GM12878 (cell line): ENCODE measurements around the gene C17orf50. TPM values are rescaled to one million over a fixed set of nuclear protein-coding genes. Genes with fewer than 3 reads are reported as not detected.

Source experiments
- ATAC-seq: fragments of 200-7000 bp; cut with Tn5 transposase; 3 replicates; pipeline ENCODE4 v1.9.1; 2020; ENCODE audit warnings: mild to moderate bottlenecking, moderate library complexity
- BruUV-seq: library from RNA; stranded (reverse); fragments of 400-500 nt; replicated peaks from 2 replicates; lab custom pipeline; 2021; lab: Mats Ljungman, UMichigan
- CTCF ChIA-PET: fragments of 300-600 bp; sonication (Branson Sonifier 250); formaldehyde crosslinking; extraction: SDS; loops from one replicate; lab custom pipeline; 2021; ENCODE audit warnings: inconsistent platforms; lab: Yijun Ruan, JAX
- POLR2A ChIA-PET: fragments of 350-600 bp; formaldehyde crosslinking; extraction: SDS; loops from one replicate; lab custom pipeline; 2021; ENCODE audit warnings: inconsistent platforms; lab: Charles Lee
- RAD21 ChIA-PET: fragments of 300-600 bp; sonication (Branson Sonifier 250); formaldehyde crosslinking; loops from one replicate; lab custom pipeline; 2023; ENCODE audit warnings: antibody characterized with exemption; ENCODE audit not compliant: unreplicated experiment; lab: Charles Lee
- SMC1A ChIA-PET: fragments of 300-600 bp; sonication (Branson Sonifier 250); formaldehyde crosslinking; loops from one replicate; lab custom pipeline; 2023; ENCODE audit not compliant: unreplicated experiment, uncharacterized antibody; lab: Charles Lee
- DNase-seq: peaks from one replicate; pipeline ENCODE4 v3.0.0-alpha.2; 2011; ENCODE audit warnings: low read depth, low spot score
- FAIRE-seq: peaks from 3 replicates; lab custom pipeline; 2011; peaks lifted over from hg19 to GRCh38; lab: Jason Lieb, UNC
- H2AFZ ChIP-seq: 2 replicates; pipeline ENCODE4 v1.6.0; 2011; ENCODE audit warnings: low read depth, low read length, control low read depth; ENCODE audit not compliant: control insufficient read depth
- H3K27ac ChIP-seq: 2 replicates; pipeline ENCODE4 v1.5.1; 2011; ENCODE audit warnings: control low read depth; ENCODE audit not compliant: control insufficient read depth, insufficient read depth
- H3K27me3 ChIP-seq, 2 experiments: replicated peaks in 1 of 2; 2 replicates each; pipeline versions ENCODE4 v1.6.0 to v1.6.1; 2011; ENCODE audit warnings: low read length in 1 of 2; ENCODE audit not compliant: control insufficient read depth in 2 of 2, insufficient read depth in 2 of 2
- H3K36me3 ChIP-seq, 2 experiments: 2 replicates each; pipeline ENCODE4 v1.5.1; 2011; ENCODE audit warnings: low read length in 1 of 2; ENCODE audit not compliant: control insufficient read depth in 2 of 2, insufficient read depth in 2 of 2
- H3K4me1 ChIP-seq: 2 replicates; pipeline ENCODE4 v1.6.1; 2011; ENCODE audit warnings: mild to moderate bottlenecking, low read length, moderate library complexity, mixed read lengths; ENCODE audit not compliant: control insufficient read depth, insufficient read depth
- H3K4me2 ChIP-seq: 2 replicates; pipeline ENCODE4 v1.6.0; 2011; ENCODE audit warnings: control low read depth; ENCODE audit not compliant: control insufficient read depth, insufficient read depth
- H3K4me3 ChIP-seq: fragments of 200-600 bp; sonication (generic); 2 replicates; pipeline ENCODE4 v1.5.1; 2016
- H3K79me2 ChIP-seq: 2 replicates; pipeline ENCODE4 v1.6.0; 2011; ENCODE audit warnings: low read length; ENCODE audit not compliant: control insufficient read depth, insufficient read depth
- H3K9ac ChIP-seq: 2 replicates; pipeline ENCODE4 v1.8.0; 2011; ENCODE audit warnings: low read length, control low read depth, mixed read lengths; ENCODE audit not compliant: control insufficient read depth, insufficient read depth
- H3K9me3 ChIP-seq: replicated peaks from 3 replicates; pipeline ENCODE4 v1.5.1; 2011; ENCODE audit warnings: mild to moderate bottlenecking, low read length; ENCODE audit not compliant: control insufficient read depth, insufficient read depth
- H4K20me1 ChIP-seq: 2 replicates; pipeline ENCODE4 v1.6.0; 2011; ENCODE audit not compliant: control insufficient read depth, insufficient read depth
- CHD1 ChIP-seq: IDR thresholded peaks from 2 replicates; pipeline ENCODE4 v1.6.1; 2012; ENCODE audit warnings: low read depth, low read length, improper control_type of control experiment
- CHD2 ChIP-seq: IDR thresholded peaks from 2 replicates; pipeline ENCODE4 v1.6.1; 2011; ENCODE audit warnings: low read depth, low read length, improper control_type of control experiment, borderline replicate concordance
- CREB1 ChIP-seq: IDR thresholded peaks from 2 replicates; pipeline ENCODE4 v1.6.1; 2012; ENCODE audit warnings: low read depth, mild to moderate bottlenecking, inconsistent platforms
- FOS ChIP-seq: IDR thresholded peaks from 3 replicates; pipeline ENCODE4 v1.6.1; 2011; ENCODE audit warnings: borderline replicate concordance; ENCODE audit not compliant: insufficient read length; ENCODE audit errors: extremely low read depth
- GATAD2B ChIP-seq: fragments of 450-650 bp; conservative IDR thresholded peaks from 2 replicates; pipeline ENCODE4 v1.6.1; 2017; ENCODE audit warnings: low read depth, mild to moderate bottlenecking, moderate library complexity
- JUNB ChIP-seq: IDR thresholded peaks from 2 replicates; pipeline ENCODE4 v1.6.1; 2016; ENCODE audit warnings: antibody characterized with exemption, mild to moderate bottlenecking
- MYB ChIP-seq: fragments of 150-350 bp; IDR thresholded peaks from 2 replicates; pipeline ENCODE4 v1.6.1; 2014; ENCODE audit warnings: mild to moderate bottlenecking, low read depth, low read length, borderline replicate concordance
- RCOR1 ChIP-seq: conservative IDR thresholded peaks from 2 replicates; pipeline ENCODE4 v1.6.1; 2012; ENCODE audit warnings: low read depth, low read length, improper control_type of control experiment
- TCF3 ChIP-seq: IDR thresholded peaks from 2 replicates; pipeline ENCODE4 v1.6.1; 2012; ENCODE audit warnings: low read depth, mild to moderate bottlenecking, low read length, borderline replicate concordance; ENCODE audit not compliant: insufficient read depth
- ZBTB33 ChIP-seq: fragments of 450-650 bp; IDR thresholded peaks from 2 replicates; pipeline ENCODE4 v1.6.1; 2017; ENCODE audit warnings: mild to moderate bottlenecking
- whole genome bisulfite sequencing: methylation state at CpG from one replicate; pipeline ENCODE4 v1.1.6; 2016; ENCODE audit warnings: low lambda C conversion rate; ENCODE audit not compliant: insufficient replicate concordance, insufficient coverage; ENCODE audit errors: missing lambda C conversion rate; 5-methylcytosine and 5-hydroxymethylcytosine counted together
- in situ Hi-C: fragments of 300-500 bp; cut with MboI; formaldehyde crosslinking; loops from 9 replicates; pipeline ENCODE4 v1.14.3; 2018; ENCODE audit warnings: mixed read lengths
- intact Hi-C: fragments of 100-400 bp; cut with micrococcal nuclease; formaldehyde crosslinking; loops from one replicate; pipeline ENCODE4 v1.14.2; 2022; ENCODE audit not compliant: unreplicated experiment
- polyA plus RNA-seq, 11 experiments: library from polyadenylated mRNA; depleted of rRNA in 4 of 11; unstranded in 6 of 11; stranded (reverse) in 5 of 11; fragments of >200 nt; fragmentation: Nextera tagmentation in 4 of 11; fragmentation: Illumina TruSeq in 1 of 11; extraction: Ambion mirVana in 4 of 11; extraction: Trizol in 1 of 11; gene quantifications; 1 replicate in 1 of 11; 2 replicates in 10 of 11; pipeline versions ENCODE4 v1.2.1 to v1.2.3, GENCODE V29; 2011 to 2016; ENCODE audit warnings: inconsistent platforms in 2 of 11, missing spikeins in 2 of 11, low read depth in 1 of 11
- total RNA-seq, 4 experiments: library from RNA; depleted of rRNA in 3 of 4; stranded (reverse); fragments of >200 nt in 3 of 4; fragmentation: Illumina TruSeq in 1 of 4; extraction: Trizol in 1 of 4; gene quantifications; 2 replicates each; pipeline versions ENCODE4 v1.2.1 to v1.2.3, GENCODE V29; 2013 to 2021
- TF ChIP-seq, protein P1 (sequence below): fragments of 450-650 bp; IDR thresholded peaks from 2 replicates; pipeline ENCODE4 v1.6.1; 2017; ENCODE audit warnings: mild to moderate bottlenecking, moderate library complexity

C17orf50 gene
- total and polyA plus RNA-seq, 10 of the 15 experiments (the other 5 are each of a cell fraction or from before 2014, with no cell fraction given): 0.16 TPM; not detected in 9

DNA sequence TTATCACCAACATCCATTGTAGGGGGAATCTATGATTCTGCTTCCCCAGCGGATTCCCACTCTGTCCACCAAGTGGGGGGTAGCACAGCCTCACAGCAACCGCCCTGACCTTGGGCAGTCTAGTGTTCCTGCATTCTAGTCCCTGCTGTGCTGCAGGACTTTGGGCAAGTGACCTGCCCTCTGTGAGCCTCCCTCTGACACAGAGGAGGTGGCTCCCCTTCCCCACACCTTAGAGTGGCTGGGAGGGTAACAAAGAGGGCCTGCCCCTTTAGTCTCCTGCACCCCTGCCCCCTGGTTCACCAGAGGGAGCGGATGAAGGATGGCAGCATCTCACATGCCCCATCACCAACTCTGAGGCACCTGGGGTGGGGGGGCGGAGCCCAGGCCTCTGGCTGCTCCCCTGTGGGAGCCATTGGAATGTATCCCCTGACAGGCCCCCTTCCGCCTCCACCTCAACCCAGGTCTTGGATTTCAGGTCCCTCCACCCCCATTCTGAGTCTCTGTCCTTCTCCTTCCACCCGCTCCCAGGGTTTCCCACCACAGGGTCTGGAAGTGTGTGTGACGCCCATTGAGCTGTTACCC, 17.7 kb upstream of the C17orf50 start:
- ChIA-PET CTCF (interaction anchor here (0.6 to 6.0 kb wide), 2 partner anchors 32 to 130 kb away, joined by 3 to 116 read pairs; no protein-coding TSS in a partner anchor), SMC1A (interaction anchor here (0.8 kb wide), 1 partner anchor 130 kb away, joined by 3 read pairs; no protein-coding TSS in a partner anchor), RAD21 (no interaction called here), POLR2A (no interaction called here)
- no peak overlapping the region for H3K4me3 ChIP-seq
- in situ Hi-C loops (loop anchor here (10.0 kb wide), 1 partner anchor 578 kb away; no protein-coding TSS in a partner anchor), intact Hi-C loops (loop anchor here (10.0 kb wide), 1 partner anchor 1318 kb away; no protein-coding TSS in a partner anchor)
- no peaks in the 10 kb centered on the region for H3K36me3 ChIP-seq
- no peaks in the 10 kb centered on the region for H3K4me1 ChIP-seq
- no TSS peak for BruUV-seq
- TF ChIP-seq GATAD2B: no peak
- no peak for TF ChIP-seq JUNB
- TF ChIP-seq CREB1: no peak
- no peak for TF ChIP-seq FOS
- TF ChIP-seq CHD1: no peak
- TF ChIP-seq RCOR1: no peak
- no peak for TF ChIP-seq ZBTB33
- no peak for TF ChIP-seq TCF3
- no peak for TF ChIP-seq MYB
- no peak for TF ChIP-seq CHD2
- TF ChIP-seq, protein P1, sequence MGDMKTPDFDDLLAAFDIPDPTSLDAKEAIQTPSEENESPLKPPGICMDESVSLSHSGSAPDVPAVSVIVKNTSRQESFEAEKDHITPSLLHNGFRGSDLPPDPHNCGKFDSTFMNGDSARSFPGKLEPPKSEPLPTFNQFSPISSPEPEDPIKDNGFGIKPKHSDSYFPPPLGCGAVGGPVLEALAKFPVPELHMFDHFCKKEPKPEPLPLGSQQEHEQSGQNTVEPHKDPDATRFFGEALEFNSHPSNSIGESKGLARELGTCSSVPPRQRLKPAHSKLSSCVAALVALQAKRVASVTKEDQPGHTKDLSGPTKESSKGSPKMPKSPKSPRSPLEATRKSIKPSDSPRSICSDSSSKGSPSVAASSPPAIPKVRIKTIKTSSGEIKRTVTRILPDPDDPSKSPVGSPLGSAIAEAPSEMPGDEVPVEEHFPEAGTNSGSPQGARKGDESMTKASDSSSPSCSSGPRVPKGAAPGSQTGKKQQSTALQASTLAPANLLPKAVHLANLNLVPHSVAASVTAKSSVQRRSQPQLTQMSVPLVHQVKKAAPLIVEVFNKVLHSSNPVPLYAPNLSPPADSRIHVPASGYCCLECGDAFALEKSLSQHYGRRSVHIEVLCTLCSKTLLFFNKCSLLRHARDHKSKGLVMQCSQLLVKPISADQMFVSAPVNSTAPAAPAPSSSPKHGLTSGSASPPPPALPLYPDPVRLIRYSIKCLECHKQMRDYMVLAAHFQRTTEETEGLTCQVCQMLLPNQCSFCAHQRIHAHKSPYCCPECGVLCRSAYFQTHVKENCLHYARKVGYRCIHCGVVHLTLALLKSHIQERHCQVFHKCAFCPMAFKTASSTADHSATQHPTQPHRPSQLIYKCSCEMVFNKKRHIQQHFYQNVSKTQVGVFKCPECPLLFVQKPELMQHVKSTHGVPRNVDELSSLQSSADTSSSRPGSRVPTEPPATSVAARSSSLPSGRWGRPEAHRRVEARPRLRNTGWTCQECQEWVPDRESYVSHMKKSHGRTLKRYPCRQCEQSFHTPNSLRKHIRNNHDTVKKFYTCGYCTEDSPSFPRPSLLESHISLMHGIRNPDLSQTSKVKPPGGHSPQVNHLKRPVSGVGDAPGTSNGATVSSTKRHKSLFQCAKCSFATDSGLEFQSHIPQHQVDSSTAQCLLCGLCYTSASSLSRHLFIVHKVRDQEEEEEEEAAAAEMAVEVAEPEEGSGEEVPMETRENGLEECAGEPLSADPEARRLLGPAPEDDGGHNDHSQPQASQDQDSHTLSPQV: no peak
- H3K4me2 ChIP-seq: no peak overlapping the region
- DNase-seq: no peak
- H3K9ac ChIP-seq: no peak overlapping the region
- H3K27me3 ChIP-seq: peaks cover 2 to 3% of the 10 kb centered on the region in 2 experiments; a peak in 2 of 4 replicates
- no peak overlapping the region for H2AFZ ChIP-seq
- 34% methylated on average over 6 of the region's 7 CpGs for WGBS
- no peak overlapping the region for H3K27ac ChIP-seq
- H3K9me3 ChIP-seq: no peaks in the 10 kb centered on the region
- no peaks in the 10 kb centered on the region for H4K20me1 ChIP-seq
- no peak for ATAC-seq
- H3K79me2 ChIP-seq: no peaks in the 10 kb centered on the region
- FAIRE-seq: no peak
